H54 (cell line): ENCODE measurements around the gene ARID4B.
A peak's percentile ranks its signal among the peaks of the same experiment; 100 is the strongest.
"Not testable (repeated sequence)": the region's sequence is repeated elsewhere in the genome, so short reads cannot be mapped to it uniquely, and the experiment has no call there.

Experiments used
- DNase-seq: peaks from one replicate; pipeline ENCODE4 v3.0.0; 2011; ENCODE audit warnings: low spot score, mixed read lengths; ENCODE audit not compliant: insufficient read length
- FAIRE-seq: peaks from 3 replicates; lab custom pipeline; 2011; peaks lifted over from hg19 to GRCh38; lab: Jason Lieb, UNC
- POLR2A ChIP-seq: IDR thresholded peaks from 2 replicates; pipeline ENCODE4 v1.6.1; 2011; ENCODE audit warnings: low read depth, mild to moderate bottlenecking, low read length

ARID4B gene

GRCh38 chr1:235277709-235278108, 50.3 kb downstream of the ARID4B start:
- DNase-seq: no peak
- FAIRE-seq: no peak
- TF ChIP-seq POLR2A: no peak

- no peak for DNase-seq
- no peak for FAIRE-seq
- TF ChIP-seq POLR2A: no peak
Measured at GRCh38 chr1:235275836-235276235, 52.1 kb downstream of the ARID4B start.

- DNase-seq: no peak
- FAIRE-seq: no peak
- no peak for TF ChIP-seq POLR2A
Measured at GRCh38 chr1:235275223-235275622, 52.8 kb downstream of the ARID4B start.

GRCh38 chr1:235272851-235273250, 55.1 kb downstream of the ARID4B start:
- FAIRE-seq (no peak), DNase-seq (no peak)
- TF ChIP-seq POLR2A: no peak

- no peak for DNase-seq
- FAIRE-seq: peak; percentile 64
- no peak for TF ChIP-seq POLR2A
Measured at GRCh38 chr1:235270625-235271024, 57.4 kb downstream of the ARID4B start.

- DNase-seq, FAIRE-seq: not testable (repeated sequence)
Measured at GRCh38 chr1:235269990-235270389, 58.0 kb downstream of the ARID4B start.

- no peak for TF ChIP-seq POLR2A
- FAIRE-seq: no peak
- no peak for DNase-seq
Measured at GRCh38 chr1:235268379-235269125, 59.4 kb downstream of the ARID4B start.

GRCh38 chr1:235266967-235267366, 61.0 kb downstream of the ARID4B start:
- TF ChIP-seq POLR2A: no peak
- FAIRE-seq (no peak), DNase-seq (no peak)

GRCh38 chr1:235266325-235266724, 61.7 kb downstream of the ARID4B start:
- no peak for DNase-seq
- no peak for TF ChIP-seq POLR2A
- no peak for FAIRE-seq

GRCh38 chr1:235265900-235266299, 62.1 kb downstream of the ARID4B start:
- no peak for DNase-seq
- TF ChIP-seq POLR2A: no peak
- no peak for FAIRE-seq

GRCh38 chr1:235264327-235264726, 63.7 kb downstream of the ARID4B start:
- FAIRE-seq (no peak), DNase-seq (no peak)
- no peak for TF ChIP-seq POLR2A

- TF ChIP-seq POLR2A: no peak
- DNase-seq (no peak), FAIRE-seq (no peak)
Measured at GRCh38 chr1:235262539-235262938, 65.4 kb downstream of the ARID4B start.

- FAIRE-seq (no peak), DNase-seq (no peak)
- no peak for TF ChIP-seq POLR2A
Measured at GRCh38 chr1:235261243-235261642, 66.7 kb downstream of the ARID4B start.

- TF ChIP-seq POLR2A: no peak
- no peak for DNase-seq
- FAIRE-seq: peak; percentile 83
Measured at GRCh38 chr1:235259133-235259778, 68.7 kb downstream of the ARID4B start.

GRCh38 chr1:235258068-235258467, 69.9 kb downstream of the ARID4B start:
- not testable (repeated sequence) for DNase-seq, FAIRE-seq

- DNase-seq (no peak), FAIRE-seq (no peak)
- TF ChIP-seq POLR2A: no peak
Measured at GRCh38 chr1:235254721-235255120, 73.3 kb downstream of the ARID4B start.
